Endothelial cell (in vitro differentiated cells): Measurements from ENCODE around the gene GPRC5D. TPM values are rescaled to one million over a fixed set of nuclear protein-coding genes. Genes with fewer than 3 reads are reported as not detected.

Experiments used
- DNase-seq: peaks from one replicate; pipeline ENCODE4 v3.0.0; 2021; ENCODE audit warnings: low spot score
- H3K27ac Mint-ChIP-seq: one replicate; pipeline ENCODE4 v1.8.0; 2021; ENCODE audit warnings: mixed read lengths, inconsistent platforms; ENCODE audit not compliant: unreplicated experiment
- H3K27me3 Mint-ChIP-seq: one replicate; pipeline ENCODE4 v1.8.0; 2021; ENCODE audit warnings: mild to moderate bottlenecking, moderate library complexity, mixed read lengths, inconsistent platforms; ENCODE audit not compliant: unreplicated experiment
- H3K36me3 Mint-ChIP-seq: one replicate; pipeline ENCODE4 v1.8.0; 2021; ENCODE audit warnings: mild to moderate bottlenecking, low read depth, mixed read lengths, inconsistent platforms; ENCODE audit not compliant: unreplicated experiment
- H3K4me1 Mint-ChIP-seq: one replicate; pipeline ENCODE4 v1.8.0; 2021; ENCODE audit warnings: mild to moderate bottlenecking, mixed read lengths, inconsistent platforms; ENCODE audit not compliant: unreplicated experiment
- H3K4me3 Mint-ChIP-seq: one replicate; pipeline ENCODE4 v1.8.0; 2021; ENCODE audit warnings: mild to moderate bottlenecking, mixed read lengths, inconsistent platforms; ENCODE audit not compliant: unreplicated experiment
- H3K9me3 Mint-ChIP-seq: one replicate; pipeline ENCODE4 v1.8.0; 2021; ENCODE audit warnings: mixed read lengths, inconsistent platforms; ENCODE audit not compliant: unreplicated experiment
- total RNA-seq: library from RNA; stranded (reverse); fragmentation: NEBNext Ultra II Directional; extraction: Animal tissue kit (Norgen Biotek cat#: 25700); gene quantifications from one replicate; pipeline ENCODE4 v1.2.1, GENCODE V29; 2021; ENCODE audit not compliant: unreplicated experiment
- TF ChIP-seq, protein P1 (sequence below): fragments of 200-600 bp; sonication (generic); IDR thresholded peaks from one replicate; pipeline ENCODE4 v1.5.0; 2021; ENCODE audit warnings: antibody characterized with exemption; ENCODE audit not compliant: unreplicated experiment

The GPRC5D gene
- total RNA-seq, 1 donor from 2014 or later: not detected

DNA sequence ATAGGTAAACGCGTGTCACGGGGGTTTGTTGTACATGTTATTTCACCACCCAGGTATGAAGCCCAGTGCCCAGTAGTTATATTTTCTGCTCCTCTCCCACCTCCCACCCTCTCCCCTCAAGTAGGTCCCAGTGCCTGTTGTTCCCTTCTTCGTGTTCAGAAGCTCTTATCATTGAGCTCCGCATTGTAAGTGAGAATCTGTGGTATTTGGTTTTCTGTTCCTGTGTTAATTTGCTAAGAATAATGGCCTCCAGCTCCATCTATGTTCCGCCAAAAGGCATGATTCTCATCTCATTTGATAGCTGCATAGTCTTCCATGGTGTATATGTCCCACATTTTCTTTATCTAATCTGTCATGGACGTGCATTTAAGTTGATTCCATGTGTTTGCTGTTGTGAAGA, 6.9 kb upstream of the GPRC5D start:
- peaks cover 4% of the 10 kb centered on the region for H3K4me1 Mint-ChIP-seq
- TF ChIP-seq, protein P1, sequence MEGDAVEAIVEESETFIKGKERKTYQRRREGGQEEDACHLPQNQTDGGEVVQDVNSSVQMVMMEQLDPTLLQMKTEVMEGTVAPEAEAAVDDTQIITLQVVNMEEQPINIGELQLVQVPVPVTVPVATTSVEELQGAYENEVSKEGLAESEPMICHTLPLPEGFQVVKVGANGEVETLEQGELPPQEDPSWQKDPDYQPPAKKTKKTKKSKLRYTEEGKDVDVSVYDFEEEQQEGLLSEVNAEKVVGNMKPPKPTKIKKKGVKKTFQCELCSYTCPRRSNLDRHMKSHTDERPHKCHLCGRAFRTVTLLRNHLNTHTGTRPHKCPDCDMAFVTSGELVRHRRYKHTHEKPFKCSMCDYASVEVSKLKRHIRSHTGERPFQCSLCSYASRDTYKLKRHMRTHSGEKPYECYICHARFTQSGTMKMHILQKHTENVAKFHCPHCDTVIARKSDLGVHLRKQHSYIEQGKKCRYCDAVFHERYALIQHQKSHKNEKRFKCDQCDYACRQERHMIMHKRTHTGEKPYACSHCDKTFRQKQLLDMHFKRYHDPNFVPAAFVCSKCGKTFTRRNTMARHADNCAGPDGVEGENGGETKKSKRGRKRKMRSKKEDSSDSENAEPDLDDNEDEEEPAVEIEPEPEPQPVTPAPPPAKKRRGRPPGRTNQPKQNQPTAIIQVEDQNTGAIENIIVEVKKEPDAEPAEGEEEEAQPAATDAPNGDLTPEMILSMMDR: no peak
- no peak for DNase-seq
- H3K27me3 Mint-ChIP-seq: peaks cover 9% of the 10 kb centered on the region
- H3K4me3 Mint-ChIP-seq: no peak overlapping the region
- H3K9me3 Mint-ChIP-seq: no peaks in the 10 kb centered on the region
- H3K27ac Mint-ChIP-seq: peak overlapping the region; percentile 48
- H3K36me3 Mint-ChIP-seq: peaks cover 4% of the 10 kb centered on the region

DNA sequence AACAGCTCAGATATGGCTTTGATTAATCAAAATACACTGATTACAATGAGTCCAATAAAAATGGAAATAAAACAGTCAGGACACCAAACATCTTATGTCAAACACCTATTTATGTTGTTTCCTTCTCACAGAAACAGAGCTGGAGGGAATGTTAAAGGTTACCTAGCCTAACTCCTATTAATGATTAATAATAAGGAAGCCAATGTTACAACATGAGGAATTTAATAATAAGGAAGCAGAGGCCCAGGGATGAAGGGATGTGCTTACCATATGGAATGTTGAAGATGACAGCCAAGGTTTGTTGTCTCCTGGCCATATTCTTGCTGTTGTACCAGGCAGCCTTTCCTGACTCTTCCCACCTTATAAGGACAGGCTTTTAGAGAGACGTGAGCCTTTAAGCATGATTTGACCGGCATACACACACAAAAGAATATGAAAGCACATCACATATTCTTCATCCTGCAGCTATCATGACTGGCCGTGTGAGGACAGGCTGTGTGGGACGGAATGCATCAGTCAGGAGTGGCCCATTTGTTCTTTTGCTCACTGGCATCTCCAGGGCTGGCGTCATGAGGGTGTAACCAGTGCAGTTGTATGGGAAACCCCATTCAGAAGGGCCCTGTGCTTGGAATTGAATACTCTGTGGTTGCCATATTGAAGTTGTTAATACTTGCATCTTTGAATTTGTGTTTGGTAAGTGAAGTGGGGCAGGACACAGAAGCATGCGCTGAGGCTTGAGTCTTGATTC, 3.1 kb upstream of the GPRC5D start:
- Mint-ChIP-seq H3K4me3 (no peak overlapping the region), H3K27ac (no peak overlapping the region), H3K27me3 (peaks cover 7% of the 10 kb centered on the region), H3K4me1 (peaks cover 4% of the 10 kb centered on the region), H3K36me3 (no peaks in the 10 kb centered on the region), H3K9me3 (no peaks in the 10 kb centered on the region)
- TF ChIP-seq, protein P1: no peak
- DNase-seq: no peak

DNA sequence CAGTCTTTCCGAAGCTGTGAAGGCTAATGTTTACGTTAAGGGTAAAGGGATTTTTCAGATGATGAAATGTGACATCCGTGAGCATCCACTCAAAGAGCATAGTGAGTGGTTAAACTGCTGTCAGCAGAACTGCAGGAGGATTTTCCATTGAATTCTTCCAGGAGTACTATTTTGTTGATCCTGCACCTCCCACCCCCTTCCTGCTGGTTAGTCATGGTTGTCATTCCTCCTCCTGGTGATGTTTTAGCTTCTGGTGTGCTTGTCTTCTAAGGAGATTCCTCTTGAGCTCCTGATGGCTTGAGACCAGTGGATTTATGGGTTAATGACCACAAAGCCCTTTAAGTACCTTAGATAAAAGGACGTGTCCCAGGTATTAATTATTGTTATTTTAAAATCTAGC, 2.4 kb upstream of the GPRC5D start:
- Mint-ChIP-seq H3K9me3 (no peaks in the 10 kb centered on the region), H3K27me3 (peaks cover 11% of the 10 kb centered on the region), H3K4me3 (no peak overlapping the region), H3K4me1 (peaks cover 4% of the 10 kb centered on the region), H3K27ac (no peak overlapping the region), H3K36me3 (peaks cover 6% of the 10 kb centered on the region)
- TF ChIP-seq, protein P1: no peak
- DNase-seq: no peak

DNA sequence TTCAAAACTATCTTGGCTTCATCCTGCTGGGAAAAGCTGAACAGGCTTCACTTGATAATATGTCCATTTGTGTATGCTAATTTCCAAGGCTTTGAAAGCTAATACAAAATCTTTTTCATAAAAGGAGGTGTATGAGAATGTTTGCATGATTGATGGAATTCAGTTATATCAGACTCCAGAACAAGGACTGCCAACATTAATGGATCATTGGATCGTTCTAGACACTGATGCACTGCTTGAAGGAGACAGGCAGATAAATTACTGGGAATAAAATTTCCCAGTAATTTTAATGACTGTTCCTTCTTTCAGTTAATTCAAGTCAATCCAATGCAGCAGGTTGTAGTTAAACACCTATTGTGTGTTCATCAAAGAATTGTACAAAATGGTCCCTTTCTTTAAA, 466 bp downstream of the GPRC5D start:
- Mint-ChIP-seq H3K36me3 (peaks cover 6% of the 10 kb centered on the region), H3K9me3 (no peaks in the 10 kb centered on the region), H3K27me3 (peaks cover 10% of the 10 kb centered on the region), H3K4me3 (no peak overlapping the region), H3K27ac (no peak overlapping the region), H3K4me1 (peaks cover 3% of the 10 kb centered on the region)
- no peak for DNase-seq
- TF ChIP-seq, protein P1: no peak

DNA sequence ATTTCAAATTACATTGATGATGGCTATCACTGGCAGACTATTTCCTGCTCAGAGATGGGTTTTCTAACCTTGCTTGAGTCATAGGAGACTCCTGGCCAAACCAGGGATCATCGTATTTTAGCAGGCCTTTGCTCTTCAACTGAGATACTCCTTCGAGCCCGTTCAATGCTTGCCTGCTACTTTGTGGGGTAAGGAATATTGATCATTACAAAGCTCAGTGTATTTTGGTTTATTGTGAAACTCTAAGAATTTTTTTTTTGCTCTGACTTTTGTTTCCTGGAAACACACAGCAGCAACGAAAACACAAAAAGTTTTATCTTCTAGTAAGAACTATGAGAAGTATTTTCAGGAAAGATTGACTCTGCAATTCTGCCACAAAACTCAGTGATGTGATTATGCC, 4.1 kb downstream of the GPRC5D start:
- no peak for DNase-seq
- TF ChIP-seq, protein P1: no peak
- Mint-ChIP-seq H3K36me3 (peaks cover 6% of the 10 kb centered on the region), H3K4me1 (peaks cover 3% of the 10 kb centered on the region), H3K27ac (no peak overlapping the region), H3K27me3 (peaks cover 8% of the 10 kb centered on the region), H3K4me3 (no peak overlapping the region), H3K9me3 (no peaks in the 10 kb centered on the region)
